ENCODE results near the gene TMEM151B. TPM values are rescaled to one million over a fixed set of nuclear protein-coding genes. Genes with fewer than 3 reads are reported as not detected.

TMEM151B gene
- total and polyA plus RNA-seq, 2 of the 4 experiments (the other 2 are of a cell fraction), result not detected

DNA sequence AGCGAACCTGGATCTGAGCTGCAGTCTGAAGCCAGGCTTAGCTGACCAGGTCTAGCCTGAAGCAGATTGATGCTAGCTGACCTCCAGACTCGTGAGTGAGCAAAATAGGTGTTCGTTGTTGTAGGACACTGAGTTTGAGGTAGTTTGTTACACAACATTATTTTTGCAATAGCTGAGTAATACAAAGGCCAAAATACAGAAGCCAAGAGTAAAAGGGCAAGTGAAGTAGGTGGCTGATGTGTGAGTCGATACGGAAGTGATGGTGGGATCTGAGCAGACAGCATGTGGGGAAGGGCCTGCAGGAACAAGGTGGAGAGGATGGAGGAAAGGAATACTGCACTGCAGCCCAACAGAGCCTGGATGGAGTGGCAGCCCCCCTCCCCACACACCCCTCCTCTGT lies 63.7 kb downstream of the TMEM151B start:
- DNase-seq, result no peak
- in situ Hi-C loops (cut with MboI; ENCODE audit: low sequenced_read_pairs) (loop anchor here (10.0 kb wide), 1 partner anchor 169 kb away; no protein-coding TSS in a partner anchor), dilution Hi-C loops (cut with HindIII; ENCODE audit: low sequenced_read_pairs, unreplicated experiment) (no loop called here)

More for the DNA sequence above, 63.7 kb downstream of the TMEM151B start:
- H3K14ac ChIP-seq (replicated peaks; ENCODE audit: low read depth, low read length), result no peak overlapping the region
- no peak overlapping the region for H4K8ac ChIP-seq (ENCODE audit: low read depth in 2 of 2, low read length in 2 of 2)
- H3K56ac ChIP-seq (ENCODE audit: extremely low read depth, insufficient read depth, low read length), result no peak overlapping the region
- no peak for ATAC-seq (ENCODE audit: low read depth)
- CTCF ChIA-PET, result interaction anchor here (1.0 kb wide), 1 partner anchor 64 kb away, joined by 3 read pairs; the partner anchor contains the start of gene TMEM151B
- H2AFZ ChIP-seq (replicated peaks; ENCODE audit: low read length, poor library complexity), result no peak overlapping the region
- no peak overlapping the region for H3K4me2 ChIP-seq (ENCODE audit: low read depth, low read length)
- H3K9me1 ChIP-seq (ENCODE audit: insufficient read depth, low read length), result no peaks in the 10 kb centered on the region
- no peaks in the 10 kb centered on the region for H3K4me1 ChIP-seq (ENCODE audit: control insufficient read depth, insufficient read depth, low read length)
- BruUV-seq (replicated peaks), result no TSS peak
- no peak overlapping the region for H4K91ac ChIP-seq (ENCODE audit: insufficient read depth, low read depth, low read length)
- H4K20me1 ChIP-seq (ENCODE audit: insufficient read depth, low read length), result no peaks in the 10 kb centered on the region
- no peak overlapping the region for H3K23ac ChIP-seq (ENCODE audit: low read depth, low read length)
- H3K18ac ChIP-seq (ENCODE audit: low read depth, low read length), result no peak overlapping the region
- no peak overlapping the region for H4K5ac ChIP-seq (ENCODE audit: low read depth, low read length)
- no peak overlapping the region for H2AK9ac ChIP-seq (replicated peaks; ENCODE audit: low read depth, low read length, poor library complexity)
- H3K4ac ChIP-seq (ENCODE audit: low read depth, low read length), result no peak overlapping the region
- no peak overlapping the region for H2BK15ac ChIP-seq (ENCODE audit: low read depth, low read length)
- H2AK5ac ChIP-seq (ENCODE audit: low read depth, low read length), result no peak overlapping the region
- no peak overlapping the region for H2BK5ac ChIP-seq (ENCODE audit: low read depth, low read length, poor library complexity, severe bottlenecking)
- no CpG with 5 or more reads among the region's 5 CpGs for WGBS, 2 experiments (ENCODE audit: extremely low coverage in 2 of 2, insufficient read length in 1 of 2)
- intact Hi-C loops (cut with micrococcal nuclease), result no loop called here
- no peaks in the 10 kb centered on the region for H3K79me1 ChIP-seq (ENCODE audit: low read depth in 1 of 2, low read length in 2 of 2)
- peaks cover 62% of the 10 kb centered on the region for H3K27me3 ChIP-seq (ENCODE audit: control insufficient read depth, insufficient read depth, low read length)
- H3K27ac ChIP-seq (ENCODE audit: insufficient read depth, low read length), result no peak overlapping the region
- POLR2A ChIA-PET (ENCODE audit: unreplicated experiment), result no interaction called here
- TF ChIP-seq RCOR1 (IDR thresholded peaks at IDR 0.05; ENCODE audit: insufficient replicate concordance, low read length) (no peak), NFE2L2 (IDR thresholded peaks at IDR 0.05; ENCODE audit: low read depth, low read length) (no peak), RAD21 (IDR thresholded peaks at IDR 0.05; ENCODE audit: low read length) (no peak), FOS (IDR thresholded peaks at IDR 0.05; ENCODE audit: low read depth, low read length) (no peak), MXI1 (IDR thresholded peaks at IDR 0.05; ENCODE audit: borderline replicate concordance, low read depth, low read length) (no peak), CHD1 (IDR thresholded peaks at IDR 0.05; ENCODE audit: low read depth, low read length) (no peak), SMC3 (IDR thresholded peaks at IDR 0.05; ENCODE audit: low read depth, low read length) (no peak), BHLHE40 (IDR thresholded peaks at IDR 0.05; ENCODE audit: low read depth, low read length) (no peak), POLR2A (IDR thresholded peaks at IDR 0.05; ENCODE audit: low read depth, low read length) (no peak), CEBPB (IDR thresholded peaks at IDR 0.05; ENCODE audit: low read depth, low read length) (no peak)
- TF ChIP-seq, protein P1, sequence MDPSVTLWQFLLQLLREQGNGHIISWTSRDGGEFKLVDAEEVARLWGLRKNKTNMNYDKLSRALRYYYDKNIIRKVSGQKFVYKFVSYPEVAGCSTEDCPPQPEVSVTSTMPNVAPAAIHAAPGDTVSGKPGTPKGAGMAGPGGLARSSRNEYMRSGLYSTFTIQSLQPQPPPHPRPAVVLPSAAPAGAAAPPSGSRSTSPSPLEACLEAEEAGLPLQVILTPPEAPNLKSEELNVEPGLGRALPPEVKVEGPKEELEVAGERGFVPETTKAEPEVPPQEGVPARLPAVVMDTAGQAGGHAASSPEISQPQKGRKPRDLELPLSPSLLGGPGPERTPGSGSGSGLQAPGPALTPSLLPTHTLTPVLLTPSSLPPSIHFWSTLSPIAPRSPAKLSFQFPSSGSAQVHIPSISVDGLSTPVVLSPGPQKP (IDR thresholded peaks at IDR 0.05; ENCODE audit: borderline replicate concordance, low read depth, low read length), result no peak
- H3K9ac ChIP-seq (ENCODE audit: low read depth, low read length), result no peak overlapping the region
- H3K36me3 ChIP-seq (ENCODE audit: control insufficient read depth, insufficient read depth, low read length), result no peaks in the 10 kb centered on the region
- H3K9me3 ChIP-seq (ENCODE audit: control insufficient read depth, insufficient read depth, low read length), result no peaks in the 10 kb centered on the region
- H2BK120ac ChIP-seq (ENCODE audit: low read depth, low read length), result no peak overlapping the region
- H2BK20ac ChIP-seq (ENCODE audit: low read depth, low read length), result no peak overlapping the region
- H3K4me3 ChIP-seq (ENCODE audit: insufficient read depth, low read depth, low read length), result no peak overlapping the region
